SJCRH30 (cell line): ENCODE measurements around the gene RASAL1. TPM values are rescaled to one million over a fixed set of nuclear protein-coding genes. Genes with fewer than 3 reads are reported as not detected.

ENCODE experiments used
- DNase-seq, 2 experiments: peaks; one replicate each; pipeline ENCODE4 v3.0.0-alpha.2; 2015 to 2020
- H3K27ac ChIP-seq: fragments of 250-450 bp; sonication (Bioruptor Pico); 2 replicates; pipeline ENCODE4 v1.5.1; 2020; ENCODE audit warnings: mild to moderate bottlenecking, moderate library complexity
- H3K27me3 ChIP-seq: fragments of 250-450 bp; sonication (Bioruptor Pico); 2 replicates; pipeline ENCODE4 v1.5.1; 2020; ENCODE audit warnings: mild to moderate bottlenecking, moderate library complexity
- H3K36me3 ChIP-seq: fragments of 250-450 bp; sonication (Bioruptor Pico); 2 replicates; pipeline ENCODE4 v1.5.1; 2020; ENCODE audit warnings: mild to moderate bottlenecking, moderate library complexity
- H3K4me1 ChIP-seq: fragments of 250-450 bp; sonication (Bioruptor Pico); 2 replicates; pipeline ENCODE4 v1.5.1; 2020; ENCODE audit warnings: mild to moderate bottlenecking, moderate library complexity
- H3K4me3 ChIP-seq: fragments of 250-450 bp; sonication (Bioruptor Pico); 2 replicates; pipeline ENCODE4 v1.5.1; 2020; ENCODE audit warnings: mild to moderate bottlenecking, moderate library complexity
- H3K9me3 ChIP-seq: fragments of 250-450 bp; sonication (Bioruptor Pico); replicated peaks from 2 replicates; pipeline ENCODE4 v1.5.1; 2020; ENCODE audit warnings: mild to moderate bottlenecking, moderate library complexity
- total RNA-seq: library from RNA; depleted of rRNA; stranded (reverse); fragments of >200 nt; shearing (Covaris generic); gene quantifications from 2 replicates; pipeline ENCODE4 v1.2.3, GENCODE V29; 2014

RASAL1 gene
- total RNA-seq, 1 experiment from 2014 or later = not detected

DNA sequence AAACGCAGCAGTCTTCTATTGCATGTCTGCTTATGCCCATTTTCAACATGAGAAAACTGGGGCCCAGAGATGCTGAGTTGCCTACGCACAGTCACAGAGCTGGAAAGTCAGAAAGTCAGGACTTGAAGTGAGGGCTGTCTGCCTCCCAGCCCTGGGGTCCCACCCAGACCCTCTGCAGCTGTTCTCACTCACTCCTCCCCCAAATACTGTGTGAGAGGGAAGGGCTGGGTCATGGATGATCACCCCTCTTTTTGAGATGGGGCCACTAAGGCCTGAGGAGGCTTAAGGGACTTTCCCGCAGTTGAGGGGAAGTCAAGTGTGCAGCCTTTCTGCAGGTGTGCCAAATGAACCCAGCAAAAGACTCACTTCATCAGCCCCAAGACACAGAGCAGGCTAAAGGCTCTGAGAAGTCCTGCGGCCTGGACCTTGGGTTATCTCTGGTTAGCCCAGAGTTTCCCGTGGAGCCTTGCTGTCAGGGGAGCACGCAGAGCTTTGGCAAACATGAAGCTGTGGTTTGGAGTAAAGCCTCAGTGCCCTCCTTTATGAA is 60.4 kb downstream of the RASAL1 start:
- Histone ChIP-seq H3K27ac (no peak overlapping the region), H3K36me3 (no peaks in the 10 kb centered on the region), H3K27me3 (peaks cover 13% of the 10 kb centered on the region; the same call in 1 of the 2 replicates), H3K9me3 (no peaks in the 10 kb centered on the region), H3K4me1 (no peaks in the 10 kb centered on the region), H3K4me3 (no peak overlapping the region)
- no peak for DNase-seq

DNA sequence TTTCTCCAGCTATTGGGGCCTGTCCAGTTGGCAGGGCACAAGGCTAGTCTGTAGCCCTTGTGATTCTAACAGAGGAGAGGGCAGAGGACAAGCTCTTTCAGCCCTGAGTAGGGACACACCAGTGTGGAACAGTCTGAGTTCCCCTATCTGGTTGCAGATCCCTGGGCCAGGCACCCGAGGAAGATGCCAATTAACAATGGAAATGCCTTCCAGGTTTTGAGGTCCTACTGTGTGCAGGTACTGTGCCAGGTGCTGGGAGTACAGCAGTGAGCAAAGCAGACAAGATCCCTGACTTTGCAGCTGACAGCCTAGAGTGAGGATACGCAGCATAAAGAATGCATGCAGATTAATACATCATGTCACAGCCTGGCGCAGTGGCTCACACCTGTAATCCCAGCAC is 62.0 kb downstream of the RASAL1 start:
- Histone ChIP-seq H3K4me1 (no peaks in the 10 kb centered on the region), H3K27ac (no peak overlapping the region), H3K27me3 (peaks cover 13% of the 10 kb centered on the region; the same call in 1 of the 2 replicates), H3K4me3 (no peak overlapping the region), H3K36me3 (no peaks in the 10 kb centered on the region), H3K9me3 (no peaks in the 10 kb centered on the region)
- DNase-seq = no peak

DNA sequence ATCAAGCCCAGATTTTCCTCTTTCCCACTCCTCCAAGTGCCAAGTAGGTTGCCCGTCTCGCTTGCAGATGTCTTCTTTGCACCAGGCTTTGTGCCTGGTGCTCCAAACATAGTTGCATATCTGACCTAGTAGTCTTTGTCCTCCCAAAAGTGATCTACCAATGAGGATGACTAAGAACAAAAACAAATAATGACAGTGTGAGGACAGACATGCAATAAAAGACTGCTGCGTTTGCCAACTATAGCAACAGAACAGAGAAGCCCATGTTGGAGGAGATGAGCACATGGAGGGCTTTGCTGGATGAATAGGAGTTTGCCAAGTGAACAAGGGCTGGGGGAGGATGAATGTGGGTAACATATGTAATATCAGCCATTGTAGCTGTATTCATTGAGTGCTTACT is 63.4 kb downstream of the RASAL1 start:
- Histone ChIP-seq H3K27ac (no peak overlapping the region), H3K4me1 (no peaks in the 10 kb centered on the region), H3K9me3 (no peaks in the 10 kb centered on the region), H3K36me3 (no peaks in the 10 kb centered on the region), H3K27me3 (peaks cover 13% of the 10 kb centered on the region; the same call in 1 of the 2 replicates), H3K4me3 (no peak overlapping the region)
- no peak for DNase-seq

DNA sequence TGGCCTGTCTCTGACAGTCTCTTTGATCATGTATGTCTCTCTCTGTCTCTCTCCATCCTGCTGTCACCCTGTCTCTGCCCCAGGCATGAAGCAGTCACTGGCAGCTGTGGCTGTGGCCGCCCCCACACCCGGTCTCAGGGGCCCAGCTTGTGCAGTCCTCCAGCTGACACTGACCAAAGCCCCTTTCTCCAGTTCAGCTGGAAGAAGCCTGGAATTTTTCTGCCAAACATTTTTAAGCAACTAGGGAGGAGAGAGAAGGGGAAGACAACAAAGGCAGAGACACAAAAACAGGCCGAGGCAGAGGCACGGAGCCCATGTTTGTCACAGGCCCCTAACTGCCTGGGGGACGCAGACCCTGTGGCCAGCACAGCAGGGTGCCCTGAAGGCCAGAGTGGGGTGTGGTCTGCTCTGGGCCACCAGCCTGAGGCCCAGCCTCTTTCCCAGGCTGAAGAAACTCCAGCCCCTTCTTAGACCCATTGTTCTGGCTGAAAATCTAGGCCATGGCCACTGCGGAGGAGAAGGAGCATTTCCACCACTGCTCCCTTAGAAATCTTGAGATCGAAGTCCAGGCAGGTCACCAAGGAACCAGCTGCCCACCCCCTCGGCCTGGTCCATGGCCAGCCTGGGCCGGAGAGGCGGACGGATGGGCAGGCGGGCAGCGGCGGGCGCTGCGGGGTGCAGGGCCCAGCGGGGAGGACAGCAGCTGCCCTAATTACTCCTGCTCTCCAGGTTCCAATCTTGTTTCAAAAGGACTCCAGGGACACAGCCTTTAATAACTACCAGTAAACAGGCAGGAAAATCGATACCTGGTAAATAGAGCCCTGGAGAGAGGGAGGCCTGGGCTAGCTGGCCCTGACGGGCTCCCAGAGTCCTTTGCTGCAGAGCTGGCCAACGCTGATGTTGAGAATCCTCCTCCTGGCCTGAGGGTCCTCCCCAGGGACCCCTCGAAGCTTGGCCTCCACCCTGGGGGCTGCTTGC is 64.1 kb downstream of the RASAL1 start:
- H3K27ac ChIP-seq = no peak overlapping the region
- no peaks in the 10 kb centered on the region for H3K36me3 ChIP-seq
- H3K4me3 ChIP-seq = no peak overlapping the region
- H3K4me1 ChIP-seq = no peaks in the 10 kb centered on the region
- no peak for DNase-seq
- H3K9me3 ChIP-seq = no peaks in the 10 kb centered on the region
- H3K27me3 ChIP-seq = peaks cover 13% of the 10 kb centered on the region; the same call in 1 of the 2 replicates

DNA sequence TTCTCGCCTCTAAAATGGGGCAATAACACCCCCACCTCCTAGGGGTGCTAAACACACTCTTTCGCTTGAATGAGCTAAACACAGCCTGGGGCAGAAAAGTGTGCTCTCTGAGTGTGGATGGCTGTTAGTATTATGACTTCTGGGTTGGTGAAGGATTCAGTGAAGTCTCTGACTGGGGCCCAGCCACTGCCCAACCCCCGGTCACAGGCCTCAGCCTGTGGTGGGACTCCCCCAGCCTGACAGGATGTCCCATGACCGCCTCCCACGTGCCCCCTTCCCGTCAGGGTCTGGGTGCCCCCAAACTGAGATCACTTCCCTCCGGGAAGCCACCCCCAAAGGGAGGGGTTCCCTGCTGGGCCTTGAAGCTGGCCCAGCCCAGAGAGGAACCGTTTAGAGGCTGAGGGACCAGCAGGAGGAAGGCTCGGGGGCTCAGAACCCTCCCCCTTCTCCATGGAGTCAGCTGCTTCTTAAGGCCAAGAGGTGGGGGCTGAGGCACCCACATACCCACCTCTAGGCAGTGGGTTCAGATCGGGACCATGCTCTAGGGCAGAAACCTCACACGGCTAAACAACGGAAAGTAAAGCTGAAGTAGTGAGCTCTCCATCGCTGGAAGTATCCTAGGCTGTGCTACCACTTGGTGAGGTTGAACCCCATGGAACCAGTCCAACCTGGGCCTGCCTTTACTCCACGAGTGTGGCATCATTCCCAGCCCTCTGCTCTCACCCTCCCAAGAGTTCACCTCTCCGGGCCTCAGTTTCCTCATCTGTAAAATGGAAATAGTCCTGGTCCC is 65.2 kb downstream of the RASAL1 start:
- Histone ChIP-seq H3K4me1 (no peaks in the 10 kb centered on the region), H3K4me3 (no peak overlapping the region), H3K36me3 (no peaks in the 10 kb centered on the region), H3K27me3 (peaks cover 13% of the 10 kb centered on the region; the same call in 1 of the 2 replicates), H3K9me3 (no peaks in the 10 kb centered on the region), H3K27ac (no peak overlapping the region)
- DNase-seq = no peak

DNA sequence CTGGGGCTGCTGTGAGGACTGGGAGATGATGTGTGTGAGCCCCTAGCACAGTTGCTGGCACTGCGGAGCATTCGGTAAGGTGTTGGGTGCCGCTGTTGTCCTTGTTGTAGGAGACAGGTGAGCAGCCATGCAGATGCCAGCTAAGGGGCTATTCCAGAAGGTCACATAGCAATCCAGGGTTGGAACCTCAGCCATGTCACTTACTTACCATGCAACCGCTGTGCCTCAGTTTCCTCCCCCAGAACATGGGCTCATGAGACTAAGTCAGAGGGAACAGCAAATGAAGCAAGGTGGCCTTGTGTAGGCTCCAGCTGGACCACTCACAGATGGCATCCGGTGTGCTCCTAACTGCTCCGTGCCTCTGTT is 65.8 kb downstream of the RASAL1 start:
- no peak overlapping the region for H3K4me3 ChIP-seq
- no peaks in the 10 kb centered on the region for H3K36me3 ChIP-seq
- no peak overlapping the region for H3K27ac ChIP-seq
- H3K4me1 ChIP-seq = no peaks in the 10 kb centered on the region
- no peak for DNase-seq
- no peaks in the 10 kb centered on the region for H3K9me3 ChIP-seq
- H3K27me3 ChIP-seq = peaks cover 13% of the 10 kb centered on the region; the same call in 1 of the 2 replicates

DNA sequence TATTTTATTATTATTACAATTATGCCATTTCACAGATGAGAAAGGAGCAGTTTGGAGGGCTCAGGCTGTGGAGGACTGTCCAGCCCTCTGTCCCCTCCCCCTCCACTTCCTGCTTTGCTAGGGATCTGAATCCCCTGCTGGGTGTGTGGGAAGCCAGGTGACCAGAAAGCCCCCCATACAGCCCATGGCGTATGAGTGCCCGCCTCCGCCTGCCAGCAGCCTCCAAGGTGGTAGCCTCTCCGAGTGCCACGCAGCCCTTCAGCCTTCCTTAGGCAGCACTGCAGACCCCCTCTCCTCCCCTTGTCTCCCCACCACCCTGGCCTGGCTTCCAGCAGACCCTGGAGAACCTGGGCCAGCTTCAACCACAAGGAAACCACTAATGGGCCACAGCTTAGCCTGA is 66.4 kb downstream of the RASAL1 start:
- DNase-seq = no peak
- Histone ChIP-seq H3K36me3 (no peaks in the 10 kb centered on the region), H3K4me3 (no peak overlapping the region), H3K4me1 (no peaks in the 10 kb centered on the region), H3K9me3 (no peaks in the 10 kb centered on the region), H3K27me3 (peaks cover 13% of the 10 kb centered on the region; the same call in 1 of the 2 replicates), H3K27ac (no peak overlapping the region)

DNA sequence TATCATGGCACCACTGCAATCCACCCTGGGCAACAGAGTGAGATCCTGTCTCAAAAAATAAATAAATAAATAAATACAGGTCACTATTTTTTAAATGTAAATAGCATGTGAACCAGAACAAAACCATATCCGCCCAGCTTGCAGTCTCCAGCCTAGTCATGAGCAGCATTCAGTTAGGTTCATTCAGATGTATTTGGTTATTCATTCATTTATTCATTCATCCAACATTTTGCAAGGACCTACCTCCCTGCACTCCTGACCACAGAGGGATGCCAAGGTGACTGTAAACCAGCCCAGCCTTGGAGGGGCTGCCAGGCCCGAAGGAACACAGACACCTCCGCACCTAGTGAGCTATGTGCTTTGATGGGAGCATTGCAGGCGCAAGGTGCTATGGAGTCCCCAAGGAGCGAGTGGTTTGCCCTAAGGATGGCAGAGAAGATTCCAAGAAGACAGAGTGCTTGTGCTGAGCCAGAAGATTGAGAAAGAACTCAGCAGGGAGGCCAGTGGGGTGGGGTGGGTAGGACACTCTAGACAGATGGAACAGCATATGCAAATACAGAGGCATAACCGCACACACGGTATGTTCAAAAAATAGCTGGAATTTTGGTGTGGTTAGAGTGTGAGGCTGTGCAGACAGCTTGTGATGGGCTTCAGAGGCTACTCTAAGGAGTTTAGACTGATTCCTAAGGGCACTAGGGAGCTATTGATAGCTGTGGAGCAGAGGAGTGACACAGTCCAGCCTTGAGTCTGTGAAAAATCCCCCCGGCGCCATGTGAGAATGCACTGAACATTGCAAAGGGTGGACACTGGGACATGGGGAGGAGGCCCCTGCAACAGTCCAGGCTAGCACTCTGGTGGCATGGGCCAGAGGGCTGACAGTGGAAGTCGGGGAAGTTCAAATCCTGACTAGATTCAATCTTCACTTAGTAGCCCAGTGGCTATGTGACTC is 67.3 kb downstream of the RASAL1 start:
- DNase-seq = no peak
- no peaks in the 10 kb centered on the region for H3K9me3 ChIP-seq
- H3K27me3 ChIP-seq = peaks cover 12% of the 10 kb centered on the region; the same call in 1 of the 2 replicates
- H3K4me3 ChIP-seq = no peak overlapping the region
- no peaks in the 10 kb centered on the region for H3K36me3 ChIP-seq
- H3K27ac ChIP-seq = no peak overlapping the region
- H3K4me1 ChIP-seq = no peaks in the 10 kb centered on the region

DNA sequence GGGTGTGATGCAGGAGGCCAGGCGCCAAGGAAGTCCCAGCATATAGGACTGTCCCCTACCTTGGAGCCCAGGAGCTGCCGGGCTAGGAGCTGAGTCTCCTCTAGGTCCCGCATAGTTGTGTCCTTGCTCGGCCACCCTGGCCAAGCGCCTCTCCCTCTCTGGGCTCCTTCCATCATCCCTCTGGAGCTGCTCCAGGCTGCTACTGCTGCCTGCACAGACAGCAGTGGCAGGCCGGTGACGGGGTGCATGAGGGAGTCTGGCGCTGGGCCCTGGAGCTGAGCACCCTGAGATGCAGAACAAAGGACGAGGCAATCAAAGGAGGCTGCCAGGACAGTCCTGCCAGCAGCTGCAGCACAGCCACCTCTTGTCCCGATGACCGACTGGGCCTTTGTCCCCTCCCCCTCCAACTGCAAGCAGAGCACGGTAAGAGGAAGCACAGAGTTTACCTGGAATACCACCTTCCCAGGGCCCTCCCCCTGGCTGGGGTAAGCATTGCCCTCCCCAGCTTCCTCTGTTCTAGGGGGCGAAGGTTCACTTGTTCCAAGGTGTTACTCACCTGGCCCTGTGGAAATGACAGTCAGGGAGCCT is 68.7 kb downstream of the RASAL1 start:
- no peak overlapping the region for H3K4me3 ChIP-seq
- no peaks in the 10 kb centered on the region for H3K4me1 ChIP-seq
- no peak for DNase-seq

DNA sequence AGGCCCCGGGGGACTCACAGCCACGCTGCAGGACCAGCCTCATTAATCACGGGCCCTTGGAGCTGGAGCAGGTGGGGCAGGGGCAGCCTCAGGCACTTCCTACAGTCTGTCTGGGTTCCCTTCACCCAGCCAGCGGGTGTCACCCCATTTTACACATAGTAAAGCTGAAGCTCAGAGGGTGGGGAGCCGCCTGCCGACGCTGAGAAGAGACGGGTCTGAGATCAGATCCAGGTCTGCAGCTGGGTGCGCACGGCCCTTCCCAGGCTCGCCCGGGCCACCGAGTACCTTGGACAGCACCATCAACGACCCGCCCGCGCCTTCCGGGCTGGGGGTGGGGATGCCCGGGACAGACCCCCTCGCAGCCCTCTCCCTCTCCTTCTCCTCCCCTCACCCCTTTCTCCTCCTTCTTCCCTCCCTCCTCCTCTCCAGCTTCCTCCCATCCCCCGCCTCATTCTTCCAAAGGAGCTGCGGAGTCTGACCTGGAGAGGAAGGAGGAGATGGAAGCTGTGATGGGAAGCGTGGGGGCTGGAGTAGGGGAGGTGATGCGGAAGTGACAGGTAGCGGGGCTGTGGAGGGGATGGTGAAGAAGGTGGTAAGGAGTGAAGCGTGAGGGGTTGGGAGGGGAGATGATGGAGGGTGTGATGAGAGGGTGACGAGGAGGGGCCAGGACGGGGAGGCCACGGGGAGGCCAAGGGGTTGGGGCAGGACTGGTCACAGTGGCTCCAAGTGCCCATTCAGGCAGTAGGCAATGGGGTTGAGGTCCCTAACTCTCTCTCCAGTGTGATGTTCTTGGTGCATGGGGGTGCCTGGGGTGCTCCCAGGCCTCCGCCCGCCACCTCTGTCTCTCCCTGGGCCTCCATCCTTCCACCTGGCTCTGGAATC is 70.2 kb downstream of the RASAL1 start:
- Histone ChIP-seq H3K36me3 (no peaks in the 10 kb centered on the region), H3K27ac (no peak overlapping the region), H3K9me3 (no peaks in the 10 kb centered on the region), H3K27me3 (peaks cover 6% of the 10 kb centered on the region; the same call in 1 of the 2 replicates), H3K4me3 (no peak overlapping the region), H3K4me1 (no peaks in the 10 kb centered on the region)
- peak; percentile 16 to 27 for DNase-seq

More for the DNA sequence above, 68.7 kb downstream of the RASAL1 start:
- Histone ChIP-seq H3K36me3 (no peaks in the 10 kb centered on the region), H3K27me3 (peaks cover 11% of the 10 kb centered on the region; the same call in 1 of the 2 replicates), H3K27ac (no peak overlapping the region), H3K9me3 (no peaks in the 10 kb centered on the region)

DNA sequence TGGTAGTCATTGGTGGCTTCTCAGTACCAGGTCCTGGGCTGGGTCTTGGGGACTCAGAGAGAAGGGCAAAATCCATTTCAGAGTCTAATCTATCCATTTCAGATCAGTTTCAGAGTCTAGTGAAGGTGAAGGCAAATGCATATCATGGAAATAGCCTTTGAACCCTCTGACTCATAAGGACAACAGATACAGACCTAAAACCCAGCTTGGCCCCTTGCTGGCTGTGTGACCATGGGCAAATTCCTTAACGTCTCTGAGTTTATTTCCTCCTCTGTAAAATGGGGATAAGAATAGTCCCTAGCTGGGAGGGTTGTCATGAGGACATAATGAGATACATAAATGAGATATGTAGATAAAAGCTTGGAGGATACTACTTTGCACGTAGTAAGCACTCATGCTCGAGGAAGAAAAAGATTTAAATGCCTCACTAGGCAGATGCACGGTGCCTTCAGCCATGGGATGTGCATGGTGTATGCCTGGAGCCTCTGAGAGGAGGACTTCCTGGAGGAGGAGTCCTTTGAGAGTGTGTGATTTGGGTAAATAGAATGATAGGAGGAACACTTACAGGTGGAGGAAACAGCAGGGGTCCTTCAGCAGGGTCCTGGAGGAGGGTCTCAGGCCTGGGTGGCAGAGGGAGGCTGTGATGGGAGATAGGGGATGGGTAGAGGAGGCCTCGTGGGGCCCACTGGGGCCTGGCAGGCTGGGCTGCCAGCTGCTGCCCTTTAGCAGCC is 71.0 kb downstream of the RASAL1 start:
- no peak overlapping the region for H3K4me3 ChIP-seq
- H3K27ac ChIP-seq = no peak overlapping the region
- DNase-seq = no peak
- no peaks in the 10 kb centered on the region for H3K4me1 ChIP-seq
- H3K27me3 ChIP-seq = peaks cover 6% of the 10 kb centered on the region; the same call in 1 of the 2 replicates
- H3K36me3 ChIP-seq = no peaks in the 10 kb centered on the region
- no peaks in the 10 kb centered on the region for H3K9me3 ChIP-seq
